Psoas muscle (tissue), 8 donors: ENCODE data around the gene HOXC11. TPM values are rescaled to one million over a fixed set of nuclear protein-coding genes. Genes with fewer than 3 reads are reported as not detected.

Experiments used
- ATAC-seq, 4 donors: fragments of 200-7000 bp; cut with Tn5 transposase; one replicate each; pipeline ENCODE4 v1.9.1; 2020; ENCODE audit warnings: moderate library complexity in 3 of 4, mild to moderate bottlenecking in 2 of 4
- DNase-seq, 2 donors: peaks; one replicate each; pipeline ENCODE4 v3.0.0-alpha.2; 2020
- H3K27ac ChIP-seq: fragments of 200-600 bp; one replicate; pipeline ENCODE4 v1.8.0; 2022
- H3K27me3 ChIP-seq, 3 donors: fragments of 200-600 bp in 1 of 3; one replicate each; pipeline versions ENCODE4 v1.6.1 to v1.8.0; 2013 to 2022; ENCODE audit warnings: low read length in 2 of 3, mild to moderate bottlenecking in 2 of 3, moderate library complexity in 1 of 3; ENCODE audit not compliant: insufficient read depth in 3 of 3
- H3K36me3 ChIP-seq, 2 donors: fragments of 200-600 bp in 1 of 2; one replicate each; pipeline versions ENCODE4 v1.6.1 to v1.8.0; 2013 to 2022; ENCODE audit warnings: low read depth in 1 of 2, mild to moderate bottlenecking in 1 of 2, moderate library complexity in 1 of 2; ENCODE audit not compliant: insufficient read depth in 1 of 2
- H3K4me1 ChIP-seq: fragments of 200-600 bp; one replicate; pipeline ENCODE4 v1.8.0; 2022
- H3K4me3 ChIP-seq: fragments of 200-600 bp; one replicate; pipeline ENCODE4 v1.8.0; 2022; ENCODE audit warnings: mild to moderate bottlenecking
- H3K9me3 ChIP-seq: fragments of 200-600 bp; one replicate; pipeline ENCODE4 v1.8.0; 2022
- CTCF ChIP-seq: fragments of 200-600 bp; IDR thresholded peaks from one replicate; pipeline ENCODE4 v1.8.0; 2022; ENCODE audit warnings: antibody characterized with exemption
- WGBS, 3 donors: extraction: QIAGEN DNeasy Blood & Tissue Kit; methylation state at CpG; one replicate each; pipeline versions ENCODE4 v1.1.6 to v1.1.7; 2013; 5-methylcytosine and 5-hydroxymethylcytosine counted together
- intact Hi-C, 2 donors: fragments of 100-400 bp; cut with DNase I; formaldehyde crosslinking; loops; one replicate each; pipeline versions ENCODE4 v1.11.0 to v1.14.2; 2022
- polyA plus RNA-seq, 3 donors: library from polyadenylated mRNA; stranded (reverse); fragments of 200-250 nt; gene quantifications; one replicate each; pipeline ENCODE4 v1.2.3, GENCODE V29; 2013
- total RNA-seq, 4 donors: library from RNA; stranded (reverse); fragmentation: NEBNext Ultra II Directional in 2 of 4; extraction: Animal tissue kit (Norgen Biotek cat#: 25700) in 2 of 4; gene quantifications; one replicate each; pipeline versions ENCODE4 v1.2.1 to v1.2.4, GENCODE V29; 2021 to 2023
- donor health status: healthy with polysubstance abuse.
- donor health status: DM: no; HTN: no; CAD: no; lungs with moderate emphysema.
- donor health status: Bipolar disorder and iron deficiency.
- donor health status: healthy.
- donor health status: DM: yes; HTN: yes; CAD: no.
- donor health status: DM: no; HTN: no; CAD: no.
- donor health status: DM: no; HTN: no; CAD: no.
- donor health status: DM: yes; HTN: yes; CAD: no.

Gene HOXC11
- total and polyA plus RNA-seq, 7 donors = 0.34 to 2.2 (median 0.82) TPM; not detected in 2

GRCh38 chr12:54005853-54006558, 33.1 kb downstream of the HOXC11 start:
- peak; percentile 95 for TF ChIP-seq CTCF
- intact Hi-C loops = loop anchor here (1.0 to 5.0 kb wide), 4 partner anchors 14 to 195 kb away; no protein-coding TSS in a partner anchor
- Histone ChIP-seq H3K36me3 (no peaks in the 10 kb centered on the region), H3K4me1 (peaks cover 24% of the 10 kb centered on the region), H3K9me3 (no peaks in the 10 kb centered on the region), H3K4me3 (peak overlapping the region; percentile 78), H3K27ac (peak overlapping the region; percentile 95), H3K27me3 (no peaks in the 10 kb centered on the region)
- ATAC-seq = peak; percentile 80 to 88 (median 83)
- 4 to 10% (median 7%) methylated on average over 39 of the region's 39 CpGs for WGBS, 3 donors
- peak; percentile 90 to 95 for DNase-seq

GRCh38 chr12:54006559-54007220, 33.8 kb downstream of the HOXC11 start:
- Histone ChIP-seq H3K4me3 (peak overlapping the region; percentile 78), H3K4me1 (peaks cover 24% of the 10 kb centered on the region), H3K36me3 (no peaks in the 10 kb centered on the region), H3K9me3 (no peaks in the 10 kb centered on the region), H3K27ac (peak overlapping the region; percentile 95), H3K27me3 (no peaks in the 10 kb centered on the region)
- TF ChIP-seq CTCF = no peak
- 15 to 42% (median 23%) methylated on average over 22 of the region's 22 CpGs for WGBS, 3 donors
- intact Hi-C loops = loop anchor here (1.0 to 5.0 kb wide), 4 partner anchors 14 to 194 kb away; no protein-coding TSS in a partner anchor
- DNase-seq (peak in 1 of 2 donors; percentile 60), ATAC-seq (peak in 3 of 4 donors; percentile 12 to 38 (median 30))

- Histone ChIP-seq H3K9me3 (no peaks in the 10 kb centered on the region), H3K4me1 (peaks cover 21% of the 10 kb centered on the region), H3K4me3 (no peak overlapping the region), H3K27ac (peak overlapping the region; percentile 95), H3K27me3 (no peaks in the 10 kb centered on the region), H3K36me3 (no peaks in the 10 kb centered on the region)
- WGBS, 3 donors = 43 to 71% (median 53%) methylated on average over 2 of the region's 2 CpGs
- TF ChIP-seq CTCF = no peak
- intact Hi-C loops = loop anchor here (2.0 to 5.0 kb wide), 3 partner anchors 13 to 193 kb away; no protein-coding TSS in a partner anchor
- ATAC-seq (no peak), DNase-seq (peak in 1 of 2 donors; percentile 39)
Observed at GRCh38 chr12:54007538-54008259, 34.8 kb downstream of the HOXC11 start.

GRCh38 chr12:54008260-54008552, 35.3 kb downstream of the HOXC11 start:
- H3K36me3 ChIP-seq = no peaks in the 10 kb centered on the region
- H3K9me3 ChIP-seq = no peaks in the 10 kb centered on the region
- no peak for ATAC-seq
- no peak for TF ChIP-seq CTCF
- peak in 1 of 2 donors; percentile 12 for DNase-seq
- H3K4me3 ChIP-seq = peak overlapping the region; percentile 74
- peaks cover 17% of the 10 kb centered on the region for H3K4me1 ChIP-seq
- WGBS, 3 donors = 58 to 71% (median 64%) methylated on average over 2 of the region's 2 CpGs
- intact Hi-C loops = loop anchor here in 1 of 2 donors (5.0 kb wide), 1 partner anchor 189 kb away; no protein-coding TSS in a partner anchor
- peak overlapping the region; percentile 95 for H3K27ac ChIP-seq
- no peaks in the 10 kb centered on the region for H3K27me3 ChIP-seq
